ENCODE results near the gene COMMD9.

Gene COMMD9

GRCh38 chr11:36289226-36289852 lies at the start of gene COMMD9:
Gene COMMD9 (minus strand): TSS chr11:36289424. CDS start chr11:36289412, 12 bp downstream.
- TF ChIP-seq, protein P1, sequence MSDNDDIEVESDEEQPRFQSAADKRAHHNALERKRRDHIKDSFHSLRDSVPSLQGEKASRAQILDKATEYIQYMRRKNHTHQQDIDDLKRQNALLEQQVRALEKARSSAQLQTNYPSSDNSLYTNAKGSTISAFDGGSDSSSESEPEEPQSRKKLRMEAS (IDR thresholded peaks at IDR 0.05; ENCODE audit: low read depth, low read length) = peak; percentile 100
- TF ChIP-seq, protein P2, sequence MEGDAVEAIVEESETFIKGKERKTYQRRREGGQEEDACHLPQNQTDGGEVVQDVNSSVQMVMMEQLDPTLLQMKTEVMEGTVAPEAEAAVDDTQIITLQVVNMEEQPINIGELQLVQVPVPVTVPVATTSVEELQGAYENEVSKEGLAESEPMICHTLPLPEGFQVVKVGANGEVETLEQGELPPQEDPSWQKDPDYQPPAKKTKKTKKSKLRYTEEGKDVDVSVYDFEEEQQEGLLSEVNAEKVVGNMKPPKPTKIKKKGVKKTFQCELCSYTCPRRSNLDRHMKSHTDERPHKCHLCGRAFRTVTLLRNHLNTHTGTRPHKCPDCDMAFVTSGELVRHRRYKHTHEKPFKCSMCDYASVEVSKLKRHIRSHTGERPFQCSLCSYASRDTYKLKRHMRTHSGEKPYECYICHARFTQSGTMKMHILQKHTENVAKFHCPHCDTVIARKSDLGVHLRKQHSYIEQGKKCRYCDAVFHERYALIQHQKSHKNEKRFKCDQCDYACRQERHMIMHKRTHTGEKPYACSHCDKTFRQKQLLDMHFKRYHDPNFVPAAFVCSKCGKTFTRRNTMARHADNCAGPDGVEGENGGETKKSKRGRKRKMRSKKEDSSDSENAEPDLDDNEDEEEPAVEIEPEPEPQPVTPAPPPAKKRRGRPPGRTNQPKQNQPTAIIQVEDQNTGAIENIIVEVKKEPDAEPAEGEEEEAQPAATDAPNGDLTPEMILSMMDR (IDR thresholded peaks at IDR 0.05; ENCODE audit: low read depth, low read length) = no peak
- peak; percentile 57 for TF ChIP-seq POLR2A (IDR thresholded peaks at IDR 0.05; ENCODE audit: extremely low read depth, insufficient read length)
- TF ChIP-seq MYC (IDR thresholded peaks at IDR 0.05; ENCODE audit: low read depth, low read length) = peak; percentile 81
- H3K4me3 ChIP-seq (ENCODE audit: low read depth, low read length) = peak within 1 kb of the TSS; percentile 99
- DNase-seq (ENCODE audit: low read depth) = peak; percentile 94

DNA sequence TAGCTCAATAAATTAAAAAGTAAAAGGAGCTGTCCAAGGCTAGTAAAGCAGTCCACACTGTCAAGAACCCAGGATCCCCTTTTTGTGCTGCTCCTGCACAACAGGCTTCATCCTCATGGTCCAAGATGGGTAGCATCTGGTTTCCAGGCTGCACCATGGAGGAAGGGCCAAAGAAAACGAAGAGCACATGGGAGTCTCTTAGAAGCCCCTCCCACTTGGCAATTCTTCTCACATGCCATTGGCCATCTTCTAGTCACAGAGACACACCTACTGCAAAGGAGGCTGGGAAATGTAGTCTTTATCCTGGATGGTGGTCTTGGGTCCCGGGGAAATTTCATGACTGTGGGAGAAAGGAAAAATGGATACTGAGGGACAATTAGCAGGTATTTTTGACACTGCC lies 44.7 kb upstream of the COMMD9 start:
- no peak overlapping the region for H3K4me3 ChIP-seq (ENCODE audit: low read depth, low read length)
- no peak for TF ChIP-seq MYC (IDR thresholded peaks at IDR 0.05; ENCODE audit: low read depth, low read length)
- TF ChIP-seq, protein P2 (IDR thresholded peaks at IDR 0.05; ENCODE audit: low read depth, low read length) = no peak
- TF ChIP-seq, protein P1 (IDR thresholded peaks at IDR 0.05; ENCODE audit: low read depth, low read length) = peak; percentile 36; the same call in 1 of the 2 replicates
- TF ChIP-seq POLR2A (IDR thresholded peaks at IDR 0.05; ENCODE audit: extremely low read depth, insufficient read length) = no peak
- DNase-seq (ENCODE audit: low read depth) = peak; percentile 34

DNA sequence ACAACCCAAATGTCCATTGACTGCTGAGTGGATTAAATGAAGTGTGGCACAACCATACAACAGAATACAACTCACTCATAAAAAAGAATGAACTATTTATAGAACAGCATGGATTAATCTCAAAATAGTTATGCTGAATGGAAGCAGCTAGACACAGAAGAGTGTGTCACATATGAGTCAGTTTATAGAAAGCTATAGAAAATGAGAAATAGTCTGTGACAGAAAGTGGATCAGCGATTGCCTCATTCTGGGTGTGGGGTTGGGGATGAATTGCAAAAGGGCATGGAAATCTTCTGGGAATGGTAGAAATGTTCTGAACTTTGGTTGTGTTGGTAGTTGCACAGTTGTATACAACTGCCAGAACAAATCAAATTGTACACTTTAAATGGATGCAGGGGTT lies 44.2 kb upstream of the COMMD9 start:
- DNase-seq (ENCODE audit: low read depth) = no peak
- TF ChIP-seq MYC (IDR thresholded peaks at IDR 0.05; ENCODE audit: low read depth, low read length) = no peak
- TF ChIP-seq, protein P2 (IDR thresholded peaks at IDR 0.05; ENCODE audit: low read depth, low read length) = no peak
- no peak for TF ChIP-seq POLR2A (IDR thresholded peaks at IDR 0.05; ENCODE audit: extremely low read depth, insufficient read length)
- TF ChIP-seq, protein P1 (IDR thresholded peaks at IDR 0.05; ENCODE audit: low read depth, low read length) = no peak
- H3K4me3 ChIP-seq (ENCODE audit: low read depth, low read length) = no peak overlapping the region

- H3K4me3 ChIP-seq (ENCODE audit: low read depth, low read length) = no peak overlapping the region
- DNase-seq (ENCODE audit: low read depth) = no peak
- no peak for TF ChIP-seq MYC (IDR thresholded peaks at IDR 0.05; ENCODE audit: low read depth, low read length)
- TF ChIP-seq, protein P1 (IDR thresholded peaks at IDR 0.05; ENCODE audit: low read depth, low read length) = no peak
- TF ChIP-seq, protein P2 (IDR thresholded peaks at IDR 0.05; ENCODE audit: low read depth, low read length) = no peak
- TF ChIP-seq POLR2A (IDR thresholded peaks at IDR 0.05; ENCODE audit: extremely low read depth, insufficient read length) = no peak
Measured at GRCh38 chr11:36330411-36330810, 41.2 kb upstream of the COMMD9 start.

GRCh38 chr11:36328966-36329673 lies 39.9 kb upstream of the COMMD9 start:
- no peak for DNase-seq (ENCODE audit: low read depth)
- TF ChIP-seq POLR2A (IDR thresholded peaks at IDR 0.05; ENCODE audit: extremely low read depth, insufficient read length) = no peak
- no peak overlapping the region for H3K4me3 ChIP-seq (ENCODE audit: low read depth, low read length)

All from NB4 (cell line).